Measurements from ENCODE around the gene NDUFV1. TPM values are rescaled to one million over a fixed set of nuclear protein-coding genes. Genes with fewer than 3 reads are reported as not detected.

Gene NDUFV1
- total RNA-seq, 1 donor from 2014 or later = 128 TPM

Other genes with a start within 250 kb of the NDUFV1 start
- 32.6 TPM for gene CLCF1, start 233.3 kb upstream of the NDUFV1 start, total RNA-seq
- 22.6 TPM for gene RAD9A, start 214.9 kb upstream of the NDUFV1 start, total RNA-seq
- 113 TPM for gene PPP1CA, start 205.1 kb upstream of the NDUFV1 start, total RNA-seq
- gene TBC1D10C, start 202.9 kb upstream of the NDUFV1 start, total RNA-seq = 0.64 TPM
- gene CARNS1, start 191.3 kb upstream of the NDUFV1 start, total RNA-seq = 6.0 TPM
- 72.3 TPM for gene RPS6KB2, start 178.4 kb upstream of the NDUFV1 start, total RNA-seq
- 26.6 TPM for gene PTPRCAP, start 169.3 kb upstream of the NDUFV1 start, total RNA-seq
- 93.4 TPM for gene CORO1B, start 163.5 kb upstream of the NDUFV1 start, total RNA-seq
- not detected for gene GPR152, start 154.2 kb upstream of the NDUFV1 start, total RNA-seq
- not detected for gene CABP4, start 151.6 kb upstream of the NDUFV1 start, total RNA-seq
- gene TMEM134, start 137.7 kb upstream of the NDUFV1 start, total RNA-seq = 189 TPM
- 116 TPM for gene AIP, start 123.9 kb upstream of the NDUFV1 start, total RNA-seq
- 31.8 TPM for gene PITPNM1, start 101.6 kb upstream of the NDUFV1 start, total RNA-seq
- 159 TPM for gene CDK2AP2, start 98.8 kb upstream of the NDUFV1 start, total RNA-seq
- gene CABP2, start 83.5 kb upstream of the NDUFV1 start, total RNA-seq = not detected
- 1,335 TPM for gene GSTP1, start 23.1 kb upstream of the NDUFV1 start, total RNA-seq
- gene NUDT8, start 23.0 kb downstream of the NDUFV1 start, total RNA-seq = 23.4 TPM
- not detected for gene TBX10, start 32.8 kb downstream of the NDUFV1 start, total RNA-seq
- not detected for gene ACY3, start 43.8 kb downstream of the NDUFV1 start, total RNA-seq
- gene ALDH3B2, start 67.7 kb downstream of the NDUFV1 start, total RNA-seq = not detected